K562 (cell line): ENCODE data around the gene PRKAR1B. TPM values are rescaled to one million over a fixed set of nuclear protein-coding genes. Genes with fewer than 3 reads are reported as not detected.
A peak's percentile ranks its signal among the peaks of the same experiment; 100 is the strongest.

ENCODE experiments used
- ATAC-seq: fragments of 200-7000 bp; cut with Tn5 transposase; 3 replicates; pipeline ENCODE4 v1.9.1; 2020; ENCODE audit warnings: moderate library complexity
- BruUV-seq: library from RNA; stranded (reverse); fragments of 400-500 nt; replicated peaks from 2 replicates; lab custom pipeline; 2021; lab: Mats Ljungman, UMichigan
- CTCF ChIA-PET: fragments of 300-600 bp; formaldehyde crosslinking; extraction: SDS; loops from one replicate; lab custom pipeline; 2021; ENCODE audit warnings: low intra/inter-chr PET ratio; lab: Yijun Ruan, JAX
- POLR2A ChIA-PET: fragments of 300-600, 350-650 bp; sonication (Branson Sonifier 250); formaldehyde crosslinking; extraction: SDS; loops from one replicate; lab custom pipeline; 2021; ENCODE audit warnings: antibody characterized with exemption, inconsistent platforms; lab: Yijun Ruan, JAX
- DNase-seq, 4 experiments: peaks; one replicate each; pipeline versions ENCODE4 v3.0.0 to v3.0.0-alpha.2; 2011 to 2018; ENCODE audit warnings: low spot score in 3 of 4, mixed read lengths in 3 of 4; ENCODE audit errors: extremely low read depth in 1 of 4
- FAIRE-seq: peaks from 2 replicates; lab custom pipeline; 2011; peaks lifted over from hg19 to GRCh38; lab: Jason Lieb, UNC
- H2AFZ ChIP-seq: 2 replicates; pipeline ENCODE4 v1.6.0; 2011; ENCODE audit warnings: low read depth, low read length, control low read depth, inconsistent platforms
- H3K27ac ChIP-seq: fragments of 200-600 bp; 3 replicates; pipeline ENCODE4 v1.8.0; 2011; ENCODE audit warnings: low read depth, mild to moderate bottlenecking, control low read depth, inconsistent platforms, low read length, moderate library complexity, mixed read lengths; ENCODE audit errors: extremely low read depth
- H3K27me3 ChIP-seq, 2 experiments: fragments of 300-600 bp in 1 of 2; 2 replicates in 1 of 2; 3 replicates in 1 of 2; pipeline versions ENCODE4 v1.6.0 to v1.8.0; 2011; ENCODE audit warnings: inconsistent platforms in 2 of 2, low read length in 2 of 2, mild to moderate bottlenecking in 1 of 2, mixed read lengths in 1 of 2, moderate library complexity in 1 of 2; ENCODE audit not compliant: control insufficient read depth in 2 of 2, insufficient read depth in 2 of 2
- H3K36me3 ChIP-seq: fragments of 300-600 bp; 3 replicates; pipeline ENCODE4 v1.8.0; 2011; ENCODE audit warnings: mild to moderate bottlenecking, low read length, inconsistent platforms; ENCODE audit not compliant: control insufficient read depth, insufficient read depth
- H3K4me1 ChIP-seq, 2 experiments: fragments of 200-600 bp in 1 of 2; replicated peaks in 1 of 2; 2 replicates in 1 of 2; 3 replicates in 1 of 2; pipeline versions ENCODE4 v1.5.1 to v1.8.0; 2011; ENCODE audit warnings: inconsistent platforms in 2 of 2, low read length in 2 of 2, mild to moderate bottlenecking in 1 of 2, mixed read lengths in 1 of 2, moderate library complexity in 1 of 2; ENCODE audit not compliant: control insufficient read depth in 2 of 2, insufficient read depth in 2 of 2
- H3K4me2 ChIP-seq: 2 replicates; pipeline ENCODE4 v1.6.1; 2011; ENCODE audit warnings: low read length, control low read depth, inconsistent platforms, mixed read lengths; ENCODE audit not compliant: insufficient read depth
- H3K4me3 ChIP-seq: fragments of 200-600 bp; sonication (generic), shearing (Covaris generic); 2 replicates; pipeline ENCODE4 v1.5.1; 2016; ENCODE audit warnings: control low read depth, inconsistent platforms
- H3K79me2 ChIP-seq: fragments of 200-600 bp; 3 replicates; pipeline ENCODE4 v1.8.0; 2011; ENCODE audit warnings: low read length, inconsistent platforms; ENCODE audit not compliant: control insufficient read depth, insufficient read depth
- H3K9ac ChIP-seq, 2 experiments: 2 replicates each; pipeline versions ENCODE4 v1.6.0 to v1.6.1; 2011; ENCODE audit warnings: low read depth in 2 of 2, low read length in 2 of 2, control low read depth in 1 of 2, inconsistent platforms in 1 of 2, mild to moderate bottlenecking in 1 of 2, mixed read lengths in 1 of 2; ENCODE audit not compliant: insufficient read depth in 1 of 2
- H3K9me1 ChIP-seq: one replicate; pipeline ENCODE4 v1.6.0; 2011; ENCODE audit warnings: inconsistent platforms, mild to moderate bottlenecking, low read length, moderate library complexity; ENCODE audit not compliant: control insufficient read depth, insufficient read depth
- H3K9me3 ChIP-seq: replicated peaks from 2 replicates; pipeline ENCODE4 v1.5.1; 2011; ENCODE audit warnings: low read depth, low read length, inconsistent platforms; ENCODE audit not compliant: control insufficient read depth, insufficient read depth
- H4K20me1 ChIP-seq: replicated peaks from 2 replicates; pipeline ENCODE4 v1.6.1; 2011; ENCODE audit warnings: low read length, inconsistent platforms, mixed read lengths; ENCODE audit not compliant: control insufficient read depth, insufficient read depth
- BRD4 ChIP-seq: fragments of 200-600 bp; sonication (generic); IDR thresholded peaks from 2 replicates; pipeline ENCODE4 v1.6.1; 2017; ENCODE audit warnings: inconsistent platforms
- CUX1 ChIP-seq: fragments of 200-800 bp; sonication (Bioruptor generic); IDR thresholded peaks from 2 replicates; pipeline ENCODE4 v1.6.1; 2016; ENCODE audit warnings: missing genetic modification characterization, missing compliant biosample characterization
- EZH2 ChIP-seq: IDR thresholded peaks from 2 replicates; pipeline ENCODE4 v1.6.1; 2012; ENCODE audit warnings: low read depth, mild to moderate bottlenecking, inconsistent platforms, low read length, borderline replicate concordance
- LCOR ChIP-seq: sonication (generic); formaldehyde crosslinking; IDR thresholded peaks from 2 replicates; pipeline ENCODE4 v1.8.0; 2022; ENCODE audit warnings: mild to moderate bottlenecking, missing genetic modification reagents
- POLR3A ChIP-seq: IDR thresholded peaks from 2 replicates; pipeline ENCODE4 v1.6.1; 2011; ENCODE audit warnings: borderline replicate concordance, mild to moderate bottlenecking, moderate library complexity; ENCODE audit not compliant: insufficient read length, insufficient read depth; ENCODE audit errors: extremely low read depth
- SPI1 ChIP-seq: IDR thresholded peaks from 2 replicates; pipeline ENCODE4 v1.6.1; 2011; ENCODE audit warnings: low read depth, low read length, control low read depth, borderline replicate concordance
- TEAD1 ChIP-seq, 2 experiments: fragments of 450-650 bp in 1 of 2; sonication (generic) in 1 of 2; formaldehyde crosslinking; IDR thresholded peaks; 2 replicates each; pipeline versions ENCODE4 v1.4.0 to v1.8.0; 2020 to 2022; ENCODE audit warnings: mild to moderate bottlenecking in 2 of 2, missing genetic modification reagents in 1 of 2
- THAP12 ChIP-seq: fragments of 250-450 bp; sonication (Bioruptor Pico); IDR thresholded peaks from 2 replicates; pipeline ENCODE4 v1.9.0; 2021; ENCODE audit warnings: mild to moderate bottlenecking, inconsistent platforms
- ZNF134 ChIP-seq: fragments of 250-450 bp; sonication (Bioruptor Pico); conservative IDR thresholded peaks from 2 replicates; pipeline ENCODE4 v1.4.0; 2020
- ZNF3 ChIP-seq: fragments of 250-450 bp; sonication (Bioruptor Pico); IDR thresholded peaks from 2 replicates; pipeline ENCODE4 v1.5.0; 2021; ENCODE audit warnings: mild to moderate bottlenecking, moderate library complexity
- ZNF57 ChIP-seq: fragments of 450-650 bp; formaldehyde crosslinking; IDR thresholded peaks from 2 replicates; pipeline ENCODE4 v1.4.0; 2020; ENCODE audit warnings: mild to moderate bottlenecking, moderate library complexity
- ZNF655 ChIP-seq: fragments of 250-450 bp; sonication (Bioruptor Pico); IDR thresholded peaks from 2 replicates; pipeline ENCODE4 v1.5.0; 2021
- WGBS: fragments of 100-300 bp; shearing (Covaris generic); methylation state at CpG from one replicate; pipeline ENCODE4 v1.1.6; 2016; ENCODE audit warnings: low coverage, mixed read lengths; ENCODE audit not compliant: insufficient coverage; ENCODE audit errors: missing lambda C conversion rate; 5-methylcytosine and 5-hydroxymethylcytosine counted together
- in situ Hi-C: fragments of 300-500 bp; cut with MboI; formaldehyde crosslinking; loops from 4 replicates; pipeline ENCODE4 v1.15.0; 2018; ENCODE audit warnings: inconsistent platforms, mixed read lengths
- intact Hi-C: fragments of 100-400 bp; cut with micrococcal nuclease; formaldehyde crosslinking; loops from 2 replicates; pipeline ENCODE4 v1.14.2; 2022
- polyA plus RNA-seq, 8 experiments: library from polyadenylated mRNA; depleted of rRNA in 4 of 8; stranded (reverse) in 5 of 8; unstranded in 3 of 8; fragments of >200 nt; fragmentation: Nextera tagmentation in 2 of 8; fragmentation: Illumina TruSeq in 1 of 8; extraction: Ambion mirVana in 2 of 8; extraction: Trizol in 1 of 8; gene quantifications; 2 replicates each; pipeline versions ENCODE4 v1.2.1 to v1.2.3, GENCODE V29; 2011 to 2014; ENCODE audit warnings: inconsistent platforms in 1 of 8, missing spikeins in 1 of 8
- total RNA-seq, 7 experiments: library from RNA; depleted of rRNA in 6 of 7; stranded (reverse); fragments of >200 nt in 6 of 7; fragmentation: Illumina TruSeq in 2 of 7; extraction: Trizol in 2 of 7; gene quantifications; 2 replicates each; pipeline versions ENCODE4 v1.2.1 to v1.2.3, GENCODE V29; 2011 to 2021; ENCODE audit warnings: low replicate concordance in 1 of 7

Gene PRKAR1B
- total and polyA plus RNA-seq, 9 of the 15 experiments (the other 6 are each of a cell fraction or from before 2014, with no cell fraction given), result 0.99 to 30.5 (median 12.7) TPM

- intact Hi-C loops (loop anchor here (5.0 to 10.0 kb wide), 2 partner anchors 81 to 139 kb away; no protein-coding TSS in a partner anchor), in situ Hi-C loops (no loop called here)
- H3K27me3 ChIP-seq, result no peaks in the 10 kb centered on the region
- H4K20me1 ChIP-seq, result no peaks in the 10 kb centered on the region
- peak overlapping the region; percentile 93 for H3K4me2 ChIP-seq
- CTCF ChIA-PET, result no interaction called here
- WGBS, result 25% methylated on average over 8 of the region's 12 CpGs
- H3K4me3 ChIP-seq, result peak overlapping the region; percentile 16; the same call in 1 of the 2 replicates
- H3K9ac ChIP-seq, result peak overlapping the region; percentile 89 to 97
- H3K4me1 ChIP-seq, result peaks cover 47 to 65% of the 10 kb centered on the region in 2 experiments
- POLR2A ChIA-PET, result interaction anchor here (0.6 to 1.1 kb wide), 2 partner anchors 17 to 148 kb away, joined by 3 to 5 read pairs; no protein-coding TSS in a partner anchor
- peaks cover 31% of the 10 kb centered on the region; the same call in 2 of the 3 replicates for H3K79me2 ChIP-seq
- no peaks in the 10 kb centered on the region for H3K9me3 ChIP-seq
- H3K27ac ChIP-seq, result peak overlapping the region; percentile 100
- H2AFZ ChIP-seq, result peak overlapping the region; percentile 88
- DNase-seq (peak; percentile 51 to 86 (median 60)), ATAC-seq (peak; percentile 59), FAIRE-seq (no peak)
- no TSS peak for BruUV-seq
- peaks cover 16% of the 10 kb centered on the region for H3K36me3 ChIP-seq
- H3K9me1 ChIP-seq, result peaks cover 5% of the 10 kb centered on the region
- TF ChIP-seq ZNF57 (CRISPR knock-in tag), result no peak
- no peak for TF ChIP-seq THAP12 (CRISPR knock-in tag)
- no peak for TF ChIP-seq CUX1
- no peak for TF ChIP-seq ZNF655 (CRISPR knock-in tag)
- no peak for TF ChIP-seq EZH2
- TF ChIP-seq TEAD1 (CRISPR knock-in tag; IDR thresholded peaks at IDR 0.05), result no peak
- TF ChIP-seq ZNF134 (CRISPR knock-in tag), result no peak
- TF ChIP-seq SPI1, result no peak
- TF ChIP-seq BRD4, result 0 out of 2 replicates have a peak, but pooled peaks have one; percentile 35
- no peak for TF ChIP-seq ZNF3 (CRISPR knock-in tag)
- TF ChIP-seq LCOR (CRISPR knock-in tag), result no peak
- no peak for TF ChIP-seq POLR3A
Measured at GRCh38 chr7:603152-603951, 123.7 kb downstream of the PRKAR1B start.
